ENCODE results near the gene ZGPAT. TPM values are rescaled to one million over a fixed set of nuclear protein-coding genes. Genes with fewer than 3 reads are reported as not detected.
"Not testable (repeated sequence)": the region's sequence is repeated elsewhere in the genome, so short reads cannot be mapped to it uniquely, and the experiment has no call there.

The ZGPAT gene
- total RNA-seq, result 10 to 100 TPM; 32.6 to 41.1 TPM

GRCh38 chr20:63707558-63708300 is at the start of gene ZGPAT, which contains the start of gene ARFRP1:
ZGPAT (plus strand) TSS chr20:63708039; CDS start chr20:63708581, 542 bp downstream.
ARFRP1 (minus strand) TSS chr20:63707976; CDS start chr20:63707091, 885 bp downstream.
- Histone ChIP-seq H3K4me3 (peak within 1 kb of the TSS; percentile 94), H3K4me1 (ENCODE audit: control insufficient read depth in 1 of 2, low read depth in 2 of 2) (peaks cover 22 to 27% of the 10 kb centered on the region in 2 donors), H3K36me3 (peaks cover 34% of the 10 kb centered on the region), H3K27me3 (replicated peaks; ENCODE audit: insufficient read depth) (no peaks in the 10 kb centered on the region), H3K9me3 (no peaks in the 10 kb centered on the region), H3K27ac (peak within 1 kb of the TSS; percentile 72 to 73)
- no peak for TF ChIP-seq CTCF (IDR thresholded peaks at IDR 0.05)
- peak; percentile 71 for ATAC-seq (ENCODE audit: insufficient number of reproducible peaks, low FRiP score, low read depth)
- DNase-seq (ENCODE audit: low spot score), result no peak

GRCh38 chr20:63658749-63659187 is 49.1 kb upstream of the ZGPAT start:
- no peaks in the 10 kb centered on the region for H3K9me3 ChIP-seq
- no peak for ATAC-seq (ENCODE audit: insufficient number of reproducible peaks, low FRiP score, low read depth)
- no peak for TF ChIP-seq CTCF (IDR thresholded peaks at IDR 0.05)
- no peaks in the 10 kb centered on the region for H3K27me3 ChIP-seq (replicated peaks; ENCODE audit: insufficient read depth)
- H3K36me3 ChIP-seq, result peaks cover 18% of the 10 kb centered on the region
- H3K4me1 ChIP-seq (ENCODE audit: control insufficient read depth in 1 of 2, low read depth in 2 of 2), result peaks cover 13 to 28% of the 10 kb centered on the region in 2 donors
- peak overlapping the region; percentile 79 to 84 for H3K27ac ChIP-seq
- peak overlapping the region; percentile 88 for H3K4me3 ChIP-seq
- no peak for DNase-seq (ENCODE audit: low spot score)

GRCh38 chr20:63659370-63659769 is 48.5 kb upstream of the ZGPAT start:
- ATAC-seq (ENCODE audit: insufficient number of reproducible peaks, low FRiP score, low read depth), result no peak
- H3K27me3 ChIP-seq (replicated peaks; ENCODE audit: insufficient read depth), result no peaks in the 10 kb centered on the region
- TF ChIP-seq CTCF (IDR thresholded peaks at IDR 0.05), result no peak
- peaks cover 18% of the 10 kb centered on the region for H3K36me3 ChIP-seq
- H3K9me3 ChIP-seq, result no peaks in the 10 kb centered on the region
- H3K27ac ChIP-seq, result peak overlapping the region; percentile 79 to 84
- DNase-seq (ENCODE audit: low spot score), result no peak
- H3K4me3 ChIP-seq, result peak overlapping the region; percentile 88
- H3K4me1 ChIP-seq (ENCODE audit: control insufficient read depth in 1 of 2, low read depth in 2 of 2), result peaks cover 11 to 22% of the 10 kb centered on the region in 2 donors

- ATAC-seq (ENCODE audit: insufficient number of reproducible peaks, low FRiP score, low read depth); H3K9me3 ChIP-seq; DNase-seq (ENCODE audit: low spot score); H3K27ac ChIP-seq; H3K4me3 ChIP-seq; H3K27me3 ChIP-seq (replicated peaks; ENCODE audit: insufficient read depth): not testable (repeated sequence)
- Histone ChIP-seq H3K4me1 (ENCODE audit: control insufficient read depth in 1 of 2, low read depth in 2 of 2) (peaks cover 11 to 22% of the 10 kb centered on the region in 2 donors), H3K36me3 (peaks cover 18% of the 10 kb centered on the region)
Observed at GRCh38 chr20:63660174-63660573, 47.7 kb upstream of the ZGPAT start.

GRCh38 chr20:63660622-63661021 is 47.2 kb upstream of the ZGPAT start:
- no peak for DNase-seq (ENCODE audit: low spot score)
- Histone ChIP-seq H3K9me3 (no peaks in the 10 kb centered on the region), H3K27me3 (replicated peaks; ENCODE audit: insufficient read depth) (no peaks in the 10 kb centered on the region), H3K4me1 (ENCODE audit: control insufficient read depth in 1 of 2, low read depth in 2 of 2) (peaks cover 11 to 22% of the 10 kb centered on the region in 2 donors), H3K36me3 (peaks cover 18% of the 10 kb centered on the region), H3K27ac (no peak overlapping the region), H3K4me3 (no peak overlapping the region)
- ATAC-seq (ENCODE audit: insufficient number of reproducible peaks, low FRiP score, low read depth), result no peak
- TF ChIP-seq CTCF (IDR thresholded peaks at IDR 0.05), result no peak
